ENCODE results near the gene GSDME.

DNA sequence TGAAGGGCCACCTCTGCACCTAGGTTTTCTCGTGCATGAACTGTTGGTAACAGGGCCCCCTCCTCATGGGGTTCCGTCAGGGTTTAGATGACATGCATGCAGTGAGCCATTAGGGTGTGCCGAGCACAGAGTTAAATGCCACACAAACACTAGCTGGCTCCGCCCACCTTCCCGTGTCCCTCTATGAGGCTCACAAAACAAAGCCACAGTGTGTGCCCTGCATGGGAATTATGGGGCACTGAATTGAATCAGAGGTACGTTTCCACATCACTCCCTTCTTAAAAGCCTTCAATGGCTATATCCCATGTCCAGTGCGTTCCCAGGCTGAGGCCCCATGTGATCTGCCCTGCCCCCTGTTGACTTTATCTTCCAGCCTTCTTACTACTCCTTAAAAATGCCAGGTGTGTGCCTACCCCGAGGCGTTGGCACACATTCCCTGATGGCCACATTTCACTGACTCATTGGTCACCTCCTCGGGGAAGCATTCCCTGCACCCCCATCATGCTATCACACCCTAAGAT lies 35.7 kb downstream of the GSDME start:
- no peak for TF ChIP-seq POLR2A (IDR thresholded peaks at IDR 0.05)
- TF ChIP-seq, protein P1, sequence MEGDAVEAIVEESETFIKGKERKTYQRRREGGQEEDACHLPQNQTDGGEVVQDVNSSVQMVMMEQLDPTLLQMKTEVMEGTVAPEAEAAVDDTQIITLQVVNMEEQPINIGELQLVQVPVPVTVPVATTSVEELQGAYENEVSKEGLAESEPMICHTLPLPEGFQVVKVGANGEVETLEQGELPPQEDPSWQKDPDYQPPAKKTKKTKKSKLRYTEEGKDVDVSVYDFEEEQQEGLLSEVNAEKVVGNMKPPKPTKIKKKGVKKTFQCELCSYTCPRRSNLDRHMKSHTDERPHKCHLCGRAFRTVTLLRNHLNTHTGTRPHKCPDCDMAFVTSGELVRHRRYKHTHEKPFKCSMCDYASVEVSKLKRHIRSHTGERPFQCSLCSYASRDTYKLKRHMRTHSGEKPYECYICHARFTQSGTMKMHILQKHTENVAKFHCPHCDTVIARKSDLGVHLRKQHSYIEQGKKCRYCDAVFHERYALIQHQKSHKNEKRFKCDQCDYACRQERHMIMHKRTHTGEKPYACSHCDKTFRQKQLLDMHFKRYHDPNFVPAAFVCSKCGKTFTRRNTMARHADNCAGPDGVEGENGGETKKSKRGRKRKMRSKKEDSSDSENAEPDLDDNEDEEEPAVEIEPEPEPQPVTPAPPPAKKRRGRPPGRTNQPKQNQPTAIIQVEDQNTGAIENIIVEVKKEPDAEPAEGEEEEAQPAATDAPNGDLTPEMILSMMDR (IDR thresholded peaks at IDR 0.05) = no peak
